Stromal cell of bone marrow (primary cell): ENCODE data around the gene FASN.

Source experiments
- DNase-seq: peaks from one replicate; pipeline ENCODE4 v3.0.0-alpha.2; 2012; ENCODE audit warnings: low read depth

Gene FASN

DNA sequence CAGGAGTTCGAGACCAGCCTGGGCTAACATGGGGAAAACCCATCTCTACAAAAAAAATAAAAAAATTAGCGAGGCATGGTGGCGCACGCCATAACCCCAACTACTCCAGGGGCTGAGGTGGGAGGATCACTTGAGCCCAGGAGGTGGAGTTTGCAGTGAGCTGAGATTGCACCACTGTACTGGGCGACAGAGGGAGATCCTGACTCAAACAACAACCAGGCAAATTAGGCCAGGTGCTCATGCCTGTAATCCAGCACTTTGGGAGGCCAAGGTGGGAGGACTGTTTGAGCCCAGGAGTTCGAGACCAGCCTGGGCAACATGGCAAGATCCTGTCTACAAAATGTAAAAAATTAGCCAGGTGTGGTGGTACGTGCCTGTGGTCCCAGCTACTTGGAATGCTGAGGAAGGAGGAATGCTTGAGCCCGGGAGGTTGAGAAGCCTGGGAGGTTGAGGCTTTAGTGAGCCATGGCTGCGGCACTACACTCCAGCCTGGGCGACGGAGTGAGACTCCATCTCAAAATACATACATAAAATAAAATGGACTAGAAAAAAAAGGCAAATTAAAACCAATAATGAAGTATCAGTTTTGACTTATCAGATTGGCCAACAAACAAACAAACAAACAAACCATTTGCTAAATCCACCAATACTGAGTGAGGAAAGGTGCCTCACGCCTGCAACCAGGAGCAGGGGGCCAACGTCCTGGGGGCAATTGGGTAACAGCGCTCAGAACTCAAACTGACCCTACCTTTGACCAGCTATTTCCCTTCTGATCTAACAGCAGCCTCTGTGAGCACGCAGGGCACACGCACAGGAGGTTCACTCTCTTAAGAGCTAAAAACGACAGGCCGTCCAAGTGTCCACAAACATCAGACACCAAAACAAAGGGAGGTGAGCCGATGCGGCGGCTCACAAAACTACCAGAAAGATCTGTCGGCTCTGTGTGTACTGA is 19.4 kb upstream of the FASN start:
- no peak for DNase-seq

DNA sequence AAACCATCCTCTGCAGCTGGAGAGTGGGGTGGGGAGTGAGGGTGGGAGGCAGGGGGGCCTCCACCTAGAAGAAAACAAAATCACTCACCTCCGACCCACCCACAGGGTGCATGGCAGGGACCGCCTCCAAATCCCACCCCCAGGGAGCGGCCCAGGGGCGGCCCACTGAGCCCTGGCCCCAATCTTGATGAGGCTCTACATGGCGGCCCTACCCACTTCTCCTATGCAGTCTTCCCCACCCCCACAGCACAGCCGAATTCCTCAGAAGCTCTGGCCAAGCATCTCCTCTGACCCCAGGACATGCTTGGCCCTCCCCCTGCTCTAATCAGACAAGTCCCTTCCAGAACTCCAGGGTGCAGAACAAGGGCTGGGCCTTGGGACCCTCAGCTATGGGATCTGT is 18.2 kb upstream of the FASN start:
- no peak for DNase-seq

DNA sequence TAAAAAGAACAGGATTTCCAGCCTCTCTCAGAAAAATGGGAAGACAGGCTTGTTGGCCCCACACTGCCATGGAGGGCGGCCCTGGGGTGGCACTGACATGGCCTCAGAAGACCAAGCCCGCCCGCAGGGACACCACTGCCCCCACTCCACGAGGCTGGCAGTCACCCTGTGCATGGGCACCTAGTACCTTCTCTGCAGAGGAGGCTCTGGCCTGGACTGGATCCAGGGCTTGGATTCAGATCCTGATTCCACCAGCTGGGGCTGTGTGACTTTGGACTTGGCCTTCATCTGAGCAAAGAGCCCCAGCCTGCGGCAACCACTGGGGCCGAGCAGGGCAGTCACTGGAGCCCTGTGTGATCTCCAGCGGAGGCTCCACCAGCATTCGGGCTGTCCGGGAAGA is 16.8 kb upstream of the FASN start:
- no peak for DNase-seq

DNA sequence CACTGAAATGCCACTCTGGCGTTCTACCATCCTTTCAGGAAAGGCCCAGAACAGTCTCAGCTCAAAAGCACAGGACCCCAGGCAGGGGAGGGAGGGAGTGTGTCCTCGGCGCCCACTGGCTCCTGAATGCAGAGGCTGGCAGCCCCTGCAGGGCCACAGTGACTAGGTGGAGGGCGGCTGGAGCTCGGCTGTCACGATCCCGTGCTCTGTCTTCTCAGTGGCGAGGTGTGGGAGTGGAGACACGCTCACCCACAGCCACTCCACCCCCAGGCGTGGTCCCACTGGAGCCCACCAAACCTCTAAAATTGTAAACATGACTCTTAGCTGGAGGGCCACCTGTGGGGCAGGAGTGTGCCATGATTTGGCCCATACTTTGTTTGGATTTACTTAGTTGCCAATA is 16.4 kb upstream of the FASN start:
- DNase-seq, result no peak

DNA sequence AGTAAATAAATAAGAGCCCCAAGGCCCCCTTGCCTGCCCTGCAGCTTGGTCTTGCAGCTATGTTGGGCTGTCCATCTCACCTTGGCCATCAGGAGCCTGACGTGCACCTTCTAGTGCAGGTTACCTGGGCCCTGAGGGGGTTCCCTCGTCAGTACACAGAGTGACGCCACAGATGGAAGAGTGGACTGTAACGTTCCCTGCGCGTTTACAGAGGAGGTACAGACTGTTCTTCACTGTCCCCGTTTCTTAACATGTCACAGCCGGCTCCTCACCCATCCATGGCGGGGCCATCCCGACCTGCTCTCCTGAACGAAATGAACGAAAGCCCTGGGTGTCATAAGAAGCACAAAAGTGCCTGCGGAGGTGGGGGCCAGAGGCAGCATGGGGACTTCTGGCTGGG is 15.9 kb upstream of the FASN start:
- DNase-seq, result no peak

DNA sequence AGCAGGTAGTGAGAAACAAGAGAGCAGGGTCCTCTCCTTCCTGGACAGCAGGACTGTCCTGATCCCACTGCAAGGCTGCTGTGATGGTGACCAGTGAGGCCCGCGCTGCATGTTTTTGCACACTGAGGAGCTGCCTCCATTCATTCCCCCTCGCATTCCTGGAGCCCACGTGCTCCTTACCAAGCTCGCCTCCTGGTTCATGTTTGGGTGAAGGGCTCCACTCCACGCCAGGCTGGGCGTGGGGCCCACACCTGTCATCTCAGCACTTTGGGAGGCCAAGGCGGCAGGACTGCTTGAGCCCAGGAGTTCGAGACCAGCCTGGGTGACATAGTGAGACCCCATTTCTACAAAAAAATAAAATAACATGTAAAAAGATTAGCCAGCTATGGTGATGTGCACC is 15.4 kb upstream of the FASN start:
- no peak for DNase-seq

DNA sequence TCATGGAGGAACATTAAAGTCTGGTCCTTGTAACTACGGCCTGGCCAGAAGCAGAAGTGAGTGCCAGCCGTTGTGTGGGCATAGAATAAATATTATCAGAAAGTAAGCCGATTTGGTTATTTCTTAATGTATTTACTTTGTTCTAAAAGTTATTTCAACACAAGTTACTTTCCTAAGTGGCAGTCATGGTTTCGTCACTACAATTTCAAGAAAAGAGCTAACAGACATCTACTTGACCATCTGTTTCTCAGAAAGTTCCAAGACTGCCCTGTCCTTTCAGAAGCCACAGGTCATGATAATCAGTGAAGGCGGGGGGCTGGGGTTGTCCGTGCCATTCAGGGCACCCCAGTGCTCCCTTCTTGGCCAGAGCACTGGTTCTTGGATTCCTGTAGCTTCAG is 14.9 kb upstream of the FASN start:
- no peak for DNase-seq

DNA sequence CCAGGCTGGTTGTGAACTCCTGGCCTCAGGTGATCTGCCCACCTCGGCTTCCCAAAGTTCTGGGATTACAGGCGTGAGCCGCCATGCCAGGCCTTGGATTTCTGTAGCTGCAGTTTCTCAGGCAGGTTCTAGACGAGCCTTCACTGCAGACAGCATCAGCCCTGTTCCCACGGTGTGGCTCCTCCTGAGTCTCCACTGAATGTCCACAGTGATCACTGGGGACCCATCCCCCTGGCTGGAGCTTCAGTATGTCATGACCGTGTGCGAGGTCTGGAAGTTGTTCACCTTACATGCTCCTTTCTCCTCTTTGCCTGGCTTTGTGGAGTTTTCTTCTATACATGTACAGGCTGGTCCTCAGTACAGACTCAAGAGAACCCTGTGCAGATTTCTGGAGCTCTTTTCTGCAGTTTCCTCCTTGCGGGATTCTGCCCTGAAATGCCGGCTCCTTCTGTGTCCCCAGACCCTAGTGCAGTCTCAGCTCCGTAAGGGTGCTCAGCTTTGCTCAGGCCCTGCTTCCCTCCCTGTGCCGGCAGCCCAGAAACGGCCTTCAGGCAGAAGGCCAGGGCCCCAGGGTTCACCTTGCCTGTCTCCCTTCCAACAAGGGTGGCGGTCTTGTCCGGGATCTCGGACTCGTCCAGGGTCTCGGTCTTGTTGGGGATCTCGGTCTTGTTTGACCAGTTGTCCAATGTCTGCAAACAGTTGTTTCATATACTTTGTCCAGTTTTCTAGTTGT is 14.3 kb upstream of the FASN start:
- DNase-seq, result no peak

DNA sequence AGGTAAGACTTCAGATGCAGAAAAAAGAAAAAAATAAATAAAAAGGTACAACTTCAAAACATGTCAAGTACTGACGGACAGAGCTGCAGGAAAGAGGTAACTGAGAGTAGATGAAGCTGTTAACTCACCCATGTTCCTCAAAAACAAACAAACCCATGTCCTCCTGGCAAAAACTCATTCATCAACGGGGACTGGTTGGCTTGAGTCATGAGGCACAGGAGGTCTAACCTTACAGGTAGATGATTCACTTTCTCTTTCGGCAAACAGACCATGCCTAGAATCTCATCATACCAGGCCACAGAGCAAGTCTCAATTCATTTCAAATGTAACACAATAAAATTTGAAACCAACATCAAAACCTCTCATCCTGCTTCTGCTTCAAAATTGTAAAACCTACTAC is 12.3 kb upstream of the FASN start:
- DNase-seq, result no peak

DNA sequence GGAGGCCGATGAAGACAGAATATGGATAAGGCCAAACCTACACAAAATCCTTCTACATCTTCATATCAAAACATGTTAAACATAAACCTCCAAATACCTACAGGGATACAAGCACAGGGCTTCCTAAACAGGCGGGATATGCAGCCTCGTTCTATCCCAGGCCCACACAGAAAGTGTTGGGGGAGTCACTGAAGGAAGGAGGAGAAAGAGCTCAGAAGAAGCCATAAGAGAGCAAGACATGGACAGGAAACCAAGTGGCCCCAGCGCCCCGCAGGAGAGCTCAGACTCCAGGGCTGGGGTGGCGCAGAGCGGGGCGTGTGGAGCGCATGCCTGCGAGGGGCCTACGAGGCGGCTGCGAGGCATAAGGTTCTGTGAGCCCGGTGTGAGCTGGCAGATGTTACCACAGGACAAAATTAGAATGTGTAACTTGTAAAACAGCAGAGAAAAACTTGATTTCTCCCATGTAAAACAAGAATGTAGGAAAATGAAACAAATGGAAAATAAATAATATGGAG is 11.0 kb upstream of the FASN start:
- DNase-seq, result no peak

DNA sequence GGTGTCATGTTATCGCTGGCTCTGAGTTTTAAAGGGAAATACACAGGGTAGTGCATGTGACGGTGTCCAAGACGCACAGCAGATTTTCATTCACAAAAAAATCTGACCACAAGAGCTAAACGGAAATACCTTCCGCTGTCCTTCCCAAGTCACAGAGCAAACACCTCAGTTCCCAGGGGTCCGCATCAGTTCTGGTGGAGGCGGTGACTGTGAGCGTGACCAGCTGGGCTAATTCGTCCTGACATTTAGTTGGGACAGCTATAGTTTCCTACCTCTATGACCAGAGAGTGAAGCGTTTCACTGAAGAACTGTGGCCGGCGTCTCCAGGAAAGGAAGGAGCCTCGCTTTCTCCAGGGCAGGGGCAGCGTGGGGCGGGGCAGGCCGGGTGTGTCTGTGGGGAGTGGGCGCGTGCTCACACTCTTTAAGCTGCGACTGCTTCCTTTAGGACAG is 10.5 kb upstream of the FASN start:
- DNase-seq, result no peak

DNA sequence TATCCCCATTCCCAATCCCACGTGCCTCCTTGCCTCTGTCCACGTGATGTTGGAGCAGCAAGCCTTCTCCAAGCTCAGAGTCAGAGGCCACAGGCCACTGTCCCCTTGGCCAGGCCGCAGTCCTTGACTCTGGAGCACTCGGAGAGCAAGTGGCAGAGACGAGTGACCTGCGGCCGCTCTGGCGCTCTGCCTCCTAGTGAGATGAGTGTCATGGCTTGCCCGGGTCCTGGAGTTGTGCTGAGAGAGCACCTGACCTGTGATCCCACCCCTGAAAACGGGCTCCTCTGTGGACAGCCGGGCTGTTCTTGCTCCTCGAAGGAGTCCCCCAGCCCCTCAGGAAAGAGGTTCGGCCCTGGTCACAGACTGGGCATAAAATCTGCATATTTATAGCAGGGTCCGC is 10.0 kb upstream of the FASN start:
- no peak for DNase-seq

DNA sequence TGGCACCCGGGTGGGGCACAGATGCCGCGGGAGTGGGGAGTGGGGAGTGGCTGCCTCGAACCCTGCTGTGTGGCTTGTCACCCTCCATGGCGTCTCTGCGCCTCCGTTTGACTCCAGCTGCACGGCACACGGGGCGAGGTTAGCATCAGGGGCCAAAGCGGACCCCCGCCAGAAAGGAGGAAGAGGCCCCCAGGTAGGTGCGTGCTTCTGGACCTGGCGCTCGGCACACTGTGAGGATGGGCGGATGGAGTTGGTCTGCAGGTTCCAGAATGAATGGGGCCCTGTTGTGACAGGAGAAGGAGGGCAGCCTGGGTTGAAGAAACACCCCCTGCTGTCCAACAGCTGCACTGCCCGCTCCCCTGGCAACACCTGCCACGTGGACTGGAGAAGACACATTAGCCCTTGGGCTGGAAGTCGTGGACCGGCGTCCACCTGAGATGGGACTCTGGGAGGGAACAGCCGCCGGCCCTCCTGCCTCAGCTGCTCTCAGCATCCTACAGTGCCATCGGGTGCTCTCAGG is 9.4 kb upstream of the FASN start:
- no peak for DNase-seq

DNA sequence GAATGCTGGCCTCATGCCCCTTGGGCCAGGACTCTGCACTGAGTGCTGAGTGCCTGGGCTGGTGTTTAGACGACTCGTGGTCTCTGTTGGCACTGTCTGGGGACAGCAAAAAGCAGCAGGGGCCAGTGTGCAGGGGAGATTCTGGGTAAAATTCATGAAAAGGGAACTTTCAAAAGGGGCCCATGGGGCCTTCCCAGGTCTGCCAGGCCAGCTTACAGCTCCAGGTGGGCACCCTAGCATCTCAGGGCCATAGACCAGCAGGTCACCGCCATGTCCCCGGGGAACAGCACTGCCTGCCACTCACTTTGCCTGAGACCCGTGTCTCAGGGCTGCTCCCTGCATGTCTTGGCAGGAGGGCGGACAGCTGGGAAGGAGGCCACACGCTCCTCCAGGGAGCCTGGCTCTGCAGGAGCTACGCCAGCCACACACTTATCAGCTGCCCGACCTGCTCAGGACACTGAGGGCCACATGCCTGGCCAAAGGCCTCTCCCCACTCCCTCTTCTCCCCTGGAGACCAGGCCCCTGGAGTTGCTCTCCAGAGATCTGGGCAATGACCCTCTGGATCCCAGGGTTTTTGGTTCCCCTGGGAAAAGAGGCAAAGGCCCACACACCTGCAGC is 8.8 kb upstream of the FASN start:
- no peak for DNase-seq

DNA sequence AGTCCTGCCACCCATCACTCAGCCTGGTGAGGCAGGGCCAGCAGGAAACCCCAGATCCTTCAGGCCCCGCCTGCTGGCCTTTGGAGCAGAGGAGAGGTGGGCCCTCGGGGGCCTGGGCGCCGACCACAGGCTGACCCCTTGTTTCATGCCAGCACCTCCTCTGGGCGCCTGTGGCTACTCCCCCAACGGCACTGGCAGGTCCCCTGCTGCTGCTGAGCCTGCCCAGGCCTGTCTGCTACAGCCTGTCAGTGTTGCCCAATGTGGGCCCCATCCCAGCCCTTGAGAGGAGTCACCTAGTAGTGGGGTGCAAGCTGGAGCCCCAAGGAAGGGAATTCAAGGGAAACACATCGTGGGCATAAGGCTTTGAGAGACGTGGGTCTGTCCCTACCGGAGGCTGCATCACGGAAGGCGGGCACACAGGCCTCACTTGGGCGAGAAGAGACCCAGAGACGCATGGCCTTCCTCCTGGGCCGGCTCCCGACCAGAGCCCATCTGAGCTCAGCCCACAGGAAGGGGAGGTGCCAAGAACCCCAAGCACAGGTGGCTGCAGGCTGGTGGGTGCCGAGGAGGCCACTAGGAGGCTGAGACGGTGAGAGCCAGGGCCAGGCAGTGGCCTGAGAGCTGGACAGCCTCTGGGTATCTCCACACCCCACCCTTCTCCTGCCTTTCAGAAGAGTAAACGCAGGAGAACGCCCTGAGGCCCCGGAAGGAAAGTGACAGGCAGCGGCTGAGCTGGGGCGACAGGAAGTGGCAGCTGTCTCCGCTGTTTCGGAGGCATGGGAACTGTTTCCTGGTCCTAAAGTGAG is 8.0 kb upstream of the FASN start:
- DNase-seq, result no peak

DNA sequence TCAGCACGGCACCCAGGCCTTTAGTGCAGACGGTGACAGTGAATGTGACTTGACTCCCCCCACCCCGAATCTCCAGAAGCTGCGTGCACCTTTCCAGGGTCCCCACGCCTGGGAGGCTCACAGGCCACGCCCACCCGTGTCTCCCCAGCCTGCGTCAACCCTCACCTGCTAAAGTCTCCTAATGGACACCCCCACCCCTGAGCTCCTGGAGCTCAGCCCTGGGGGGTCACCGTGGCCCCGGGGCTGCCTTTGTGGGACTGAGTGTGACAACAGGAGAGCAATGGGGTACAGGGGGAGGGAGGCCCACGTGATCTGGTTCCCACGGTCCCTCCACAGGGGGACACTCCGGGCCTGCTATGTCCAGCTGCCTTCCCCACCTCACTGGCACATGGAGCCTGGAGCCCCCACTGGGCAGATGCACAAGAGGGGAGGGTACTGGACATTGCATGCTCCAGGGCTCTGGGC is 7.4 kb upstream of the FASN start:
- no peak for DNase-seq

DNA sequence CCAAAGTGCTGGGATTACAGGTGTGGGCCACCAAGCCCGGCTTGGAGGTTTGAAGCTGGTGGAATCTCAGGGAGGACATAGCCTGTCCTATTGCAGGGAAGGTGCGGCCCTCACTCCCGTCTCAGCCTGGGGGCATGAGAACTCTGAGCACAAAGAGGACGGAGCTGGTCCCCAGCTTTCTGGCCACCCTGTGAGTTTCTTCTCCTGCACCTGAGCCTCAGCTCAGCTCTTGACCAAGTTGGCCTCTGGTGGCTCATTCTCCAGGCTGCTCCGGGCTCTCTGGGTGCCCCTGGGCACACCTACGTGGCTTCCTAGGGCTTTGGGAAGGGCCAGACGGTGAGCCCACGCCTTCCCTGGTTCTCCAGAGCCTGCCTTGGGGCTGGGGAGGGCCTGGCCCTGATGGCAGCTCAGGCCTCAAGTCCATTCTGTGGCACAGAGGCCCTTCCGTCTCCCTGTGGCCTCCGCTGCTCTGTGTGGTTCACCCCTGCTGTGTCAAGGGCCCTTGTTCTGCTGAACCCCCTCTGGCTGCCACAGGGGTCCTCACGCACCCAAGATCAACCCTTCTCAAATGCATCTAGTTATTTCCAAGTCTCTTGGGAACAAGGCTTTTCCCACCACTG is 6.9 kb upstream of the FASN start:
- DNase-seq, result no peak

DNA sequence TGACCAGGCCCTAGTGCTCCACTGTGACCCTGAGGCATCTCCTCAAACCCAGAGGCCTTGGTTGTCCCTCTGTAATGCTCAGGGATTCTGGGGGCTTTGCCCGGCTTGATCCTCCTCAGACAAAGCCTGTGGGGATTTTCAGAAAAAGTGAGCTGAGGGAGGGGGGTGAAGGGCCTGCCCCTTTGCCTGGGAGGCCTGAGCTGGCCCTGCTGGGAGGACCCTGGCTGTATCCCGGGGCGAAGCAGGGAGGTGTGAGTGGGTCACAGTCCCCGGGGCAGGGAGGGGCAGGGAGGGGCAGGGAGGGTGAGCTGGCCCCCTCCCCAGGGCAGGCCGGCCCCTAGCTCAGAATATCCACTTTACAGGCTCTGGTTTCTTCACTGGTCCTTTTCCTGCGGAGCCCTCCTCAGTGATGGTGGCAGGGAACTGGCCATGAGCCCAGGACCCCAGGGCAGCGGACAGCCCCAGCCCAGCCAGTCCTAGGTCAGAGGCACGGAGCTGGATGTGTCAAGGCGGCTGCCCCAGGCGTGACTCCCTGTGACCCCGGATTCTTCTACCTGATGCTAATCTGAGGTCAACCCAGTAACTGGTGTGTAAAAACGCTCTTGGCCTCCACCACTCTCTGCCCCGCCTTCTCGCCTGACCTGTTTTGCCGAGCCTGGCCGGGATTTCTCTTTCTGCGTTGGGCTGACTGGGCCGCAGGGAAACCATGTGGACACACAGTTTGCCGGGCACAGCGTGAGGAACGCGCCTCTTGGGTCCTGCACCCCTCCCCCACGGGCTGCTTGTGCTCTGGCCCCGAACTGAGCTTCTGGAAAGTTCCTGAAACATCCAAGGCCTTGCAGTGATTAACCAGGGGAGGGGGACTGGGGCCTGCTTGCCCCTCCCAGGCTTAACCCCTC is 5.8 kb upstream of the FASN start:
- DNase-seq, result no peak

DNA sequence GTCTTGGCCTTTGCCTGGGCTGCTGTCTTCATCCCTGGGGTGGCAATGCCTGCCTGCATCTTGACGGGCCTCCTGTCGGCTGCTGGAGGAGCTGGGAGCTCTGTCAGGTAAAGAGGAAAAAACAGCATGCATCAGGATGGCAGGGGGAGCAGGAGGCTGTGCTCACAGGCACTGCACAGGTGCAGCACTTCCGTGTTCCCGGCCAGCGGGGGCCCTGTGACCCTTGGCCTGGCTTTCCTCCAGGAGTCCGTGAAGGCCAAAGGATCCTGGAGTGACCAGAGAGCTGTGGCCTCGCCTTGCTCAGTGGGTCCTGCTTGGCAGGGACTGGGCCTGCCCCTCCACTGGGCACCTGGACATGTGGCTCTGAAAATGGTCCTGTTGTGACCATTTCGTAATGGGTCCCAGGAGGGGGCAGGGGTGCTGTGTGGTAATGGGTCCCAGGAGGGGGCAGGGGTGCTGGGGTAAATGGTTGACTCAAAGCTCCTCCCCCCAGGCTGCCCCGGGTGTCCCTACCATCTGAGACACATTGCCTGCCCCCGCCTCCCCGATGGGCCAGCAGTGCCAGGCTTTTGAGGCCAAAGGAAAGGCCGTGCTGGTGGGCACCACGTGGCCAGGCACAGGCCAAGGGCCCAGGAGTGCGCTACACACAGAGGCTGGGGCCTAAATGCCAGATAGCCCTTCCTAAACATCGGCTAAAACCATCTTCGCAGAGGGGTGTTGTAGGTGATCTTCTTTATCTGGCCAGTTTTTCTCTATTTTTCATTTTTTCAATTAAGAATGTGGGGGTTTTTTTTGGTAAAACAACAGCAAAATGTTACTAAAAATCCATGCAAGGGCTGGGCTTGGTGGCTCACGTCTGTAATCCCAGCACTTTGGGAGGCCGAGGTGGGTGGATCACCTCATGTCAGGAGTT is 4.0 kb upstream of the FASN start:
- no peak for DNase-seq
